ENCODE data around the gene PKP1.

DNA sequence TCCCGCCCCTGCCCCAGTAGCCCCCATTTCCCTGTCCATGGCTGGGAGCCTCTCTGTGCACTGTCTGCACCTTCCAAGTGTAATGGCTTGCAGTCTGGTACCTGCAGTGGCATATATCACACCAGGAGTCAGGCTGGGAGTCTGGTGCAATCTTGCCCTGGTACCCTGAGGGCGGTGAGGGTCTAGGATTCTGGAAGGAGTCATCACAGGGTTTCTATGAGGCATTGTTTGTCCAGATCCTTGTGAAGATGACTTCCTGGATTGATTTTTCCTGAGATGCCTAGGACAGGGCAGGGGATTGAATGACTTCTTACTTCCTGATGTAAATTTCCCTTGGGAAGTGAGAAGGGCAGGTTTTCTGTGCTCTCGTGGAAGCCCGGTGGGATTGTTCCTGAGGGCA, 5.9 kb upstream of the PKP1 start:
- TF ChIP-seq, protein P1, sequence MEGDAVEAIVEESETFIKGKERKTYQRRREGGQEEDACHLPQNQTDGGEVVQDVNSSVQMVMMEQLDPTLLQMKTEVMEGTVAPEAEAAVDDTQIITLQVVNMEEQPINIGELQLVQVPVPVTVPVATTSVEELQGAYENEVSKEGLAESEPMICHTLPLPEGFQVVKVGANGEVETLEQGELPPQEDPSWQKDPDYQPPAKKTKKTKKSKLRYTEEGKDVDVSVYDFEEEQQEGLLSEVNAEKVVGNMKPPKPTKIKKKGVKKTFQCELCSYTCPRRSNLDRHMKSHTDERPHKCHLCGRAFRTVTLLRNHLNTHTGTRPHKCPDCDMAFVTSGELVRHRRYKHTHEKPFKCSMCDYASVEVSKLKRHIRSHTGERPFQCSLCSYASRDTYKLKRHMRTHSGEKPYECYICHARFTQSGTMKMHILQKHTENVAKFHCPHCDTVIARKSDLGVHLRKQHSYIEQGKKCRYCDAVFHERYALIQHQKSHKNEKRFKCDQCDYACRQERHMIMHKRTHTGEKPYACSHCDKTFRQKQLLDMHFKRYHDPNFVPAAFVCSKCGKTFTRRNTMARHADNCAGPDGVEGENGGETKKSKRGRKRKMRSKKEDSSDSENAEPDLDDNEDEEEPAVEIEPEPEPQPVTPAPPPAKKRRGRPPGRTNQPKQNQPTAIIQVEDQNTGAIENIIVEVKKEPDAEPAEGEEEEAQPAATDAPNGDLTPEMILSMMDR (IDR thresholded peaks at IDR 0.05; ENCODE audit: low read depth, low read length, poor library complexity, severe bottlenecking), result no peak
- no peak for TF ChIP-seq EZH2phosphoT487 (IDR thresholded peaks at IDR 0.05; ENCODE audit: borderline replicate concordance, low read length)

All from DOHH2 (cell line).